NCI-H2196 treated with DMSO at 0.1 percent for 48 hours (cell line): ENCODE measurements around the gene PSORS1C2.

Experiments used
- DNase-seq: peaks from one replicate; lab custom pipeline; 2025; ENCODE audit not compliant: unreplicated experiment; lab: John Stamatoyannopoulos, UW

PSORS1C2 gene

GRCh38 chr6:31142361-31142761, 3.5 kb upstream of the PSORS1C2 start:
- DNase-seq: no peak

GRCh38 chr6:31140643-31141042, 1.8 kb upstream of the PSORS1C2 start:
- DNase-seq: no peak

GRCh38 chr6:31139599-31139998, 733 bp upstream of the PSORS1C2 start:
- no peak for DNase-seq

- no peak for DNase-seq
Observed at GRCh38 chr6:31135710-31136109, 3.2 kb downstream of the PSORS1C2 start.

- no peak for DNase-seq
Observed at GRCh38 chr6:31132806-31133205, 6.1 kb downstream of the PSORS1C2 start.

- no peak for DNase-seq
Observed at GRCh38 chr6:31131595-31131994, 7.3 kb downstream of the PSORS1C2 start.

GRCh38 chr6:31130751-31131150, 8.1 kb downstream of the PSORS1C2 start:
- DNase-seq: no peak

- peak; percentile 12 for DNase-seq
Observed at GRCh38 chr6:31129130-31129529, 9.7 kb downstream of the PSORS1C2 start.

GRCh38 chr6:31128093-31128676, 10.7 kb downstream of the PSORS1C2 start:
- peak; percentile 10 for DNase-seq

- no peak for DNase-seq
Observed at GRCh38 chr6:31126396-31127175, 12.3 kb downstream of the PSORS1C2 start.

GRCh38 chr6:31125586-31126363, 13.1 kb downstream of the PSORS1C2 start:
- no peak for DNase-seq

- no peak for DNase-seq
Observed at GRCh38 chr6:31125162-31125561, 13.7 kb downstream of the PSORS1C2 start.

- DNase-seq: peak; percentile 21
Observed at GRCh38 chr6:31122791-31123706, 15.8 kb downstream of the PSORS1C2 start.

GRCh38 chr6:31121131-31121790, 17.6 kb downstream of the PSORS1C2 start:
- no peak for DNase-seq

- no peak for DNase-seq
Observed at GRCh38 chr6:31120151-31120915, 18.5 kb downstream of the PSORS1C2 start, which contains the start of gene CDSN. TSS of gene CDSN (minus strand) at chr6:31120446. CDS start at chr6:31120419, 27 bp downstream.

GRCh38 chr6:31118178-31118577, 20.7 kb downstream of the PSORS1C2 start:
- DNase-seq: no peak

GRCh38 chr6:31116661-31117385, 22.0 kb downstream of the PSORS1C2 start:
- DNase-seq: no peak

GRCh38 chr6:31115941-31116560, 22.8 kb downstream of the PSORS1C2 start:
- DNase-seq: no peak
